K562 (cell line): ENCODE measurements around the gene ZIC2. TPM values are rescaled to one million over a fixed set of nuclear protein-coding genes. Genes with fewer than 3 reads are reported as not detected.

ENCODE experiments used
- BRF2 ChIP-seq: IDR thresholded peaks from 3 replicates; pipeline ENCODE4 v1.6.1; 2011; ENCODE audit warnings: borderline replicate concordance, mild to moderate bottlenecking; ENCODE audit not compliant: insufficient read length, insufficient read depth
- CC2D1A ChIP-seq: fragments of 450-650 bp; IDR thresholded peaks from 2 replicates; pipeline ENCODE4 v1.6.1; 2017; ENCODE audit warnings: mild to moderate bottlenecking
- L3MBTL2 ChIP-seq: fragments of 450-650 bp; IDR thresholded peaks from 2 replicates; pipeline ENCODE4 v1.6.1; 2016; ENCODE audit warnings: mild to moderate bottlenecking, moderate library complexity
- NFE2L1 ChIP-seq: fragments of 450-650 bp; IDR thresholded peaks from 2 replicates; pipeline ENCODE4 v1.6.1; 2016; ENCODE audit warnings: missing genetic modification characterization, low read depth, mild to moderate bottlenecking, missing compliant biosample characterization, moderate library complexity, borderline replicate concordance
- NRF1 ChIP-seq, 2 experiments: fragments of 450-650 bp; IDR thresholded peaks in 1 of 2; conservative IDR thresholded peaks in 1 of 2; 2 replicates each; pipeline ENCODE4 v1.6.1; 2014; ENCODE audit warnings: mild to moderate bottlenecking in 2 of 2
- ZFP30 ChIP-seq: fragments of 250-450 bp; sonication (Bioruptor Pico); IDR thresholded peaks from 2 replicates; pipeline ENCODE4 v1.8.0; 2022; ENCODE audit warnings: moderate library complexity, mild to moderate bottlenecking, inconsistent platforms, borderline replicate concordance
- ZNF518B ChIP-seq: fragments of 250-450 bp; sonication (Bioruptor Pico); IDR thresholded peaks from 2 replicates; pipeline ENCODE4 v1.5.0; 2021; ENCODE audit warnings: mild to moderate bottlenecking, moderate library complexity
- ZNF586 ChIP-seq: fragments of 450-650 bp; formaldehyde crosslinking; conservative IDR thresholded peaks from 2 replicates; pipeline ENCODE4 v1.4.0; 2020; ENCODE audit warnings: mild to moderate bottlenecking, moderate library complexity
- polyA plus RNA-seq, 8 experiments: library from polyadenylated mRNA; depleted of rRNA in 4 of 8; stranded (reverse) in 5 of 8; unstranded in 3 of 8; fragments of >200 nt; fragmentation: Nextera tagmentation in 2 of 8; fragmentation: Illumina TruSeq in 1 of 8; extraction: Ambion mirVana in 2 of 8; extraction: Trizol in 1 of 8; gene quantifications; 2 replicates each; pipeline versions ENCODE4 v1.2.1 to v1.2.3, GENCODE V29; 2011 to 2014; ENCODE audit warnings: inconsistent platforms in 1 of 8, missing spikeins in 1 of 8
- total RNA-seq, 7 experiments: library from RNA; depleted of rRNA in 6 of 7; stranded (reverse); fragments of >200 nt in 6 of 7; fragmentation: Illumina TruSeq in 2 of 7; extraction: Trizol in 2 of 7; gene quantifications; 2 replicates each; pipeline versions ENCODE4 v1.2.1 to v1.2.3, GENCODE V29; 2011 to 2021; ENCODE audit warnings: low replicate concordance in 1 of 7

ZIC2 gene
- total and polyA plus RNA-seq, 9 of the 15 experiments (the other 6 are each of a cell fraction or from before 2014, with no cell fraction given) = 1.8 to 18.0 (median 4.5) TPM

- TF ChIP-seq BRF2 (no peak), NRF1 (conservative IDR thresholded peaks at IDR 0.05 in 1 of 2, IDR thresholded peaks at IDR 0.05 in 1 of 2) (no peak), ZNF586 (CRISPR knock-in tag) (no peak), ZFP30 (CRISPR knock-in tag) (no peak), L3MBTL2 (no peak), ZNF518B (CRISPR knock-in tag) (no peak), NFE2L1 (no peak), CC2D1A (no peak)
Measured at GRCh38 chr13:100014621-100015020, 33.0 kb downstream of the ZIC2 start (continued).
